ENCODE data around the gene UMODL1.

Gene UMODL1

GRCh38 chr21:42055425-42055824, 15.7 kb upstream of the UMODL1 start:
- DNase-seq (ENCODE audit: low read depth), result no peak
- H3K4me3 ChIP-seq (ENCODE audit: low read depth, low read length), result no peak overlapping the region
- TF ChIP-seq MYC (IDR thresholded peaks at IDR 0.05; ENCODE audit: low read depth, low read length), result no peak
- TF ChIP-seq, protein P1, sequence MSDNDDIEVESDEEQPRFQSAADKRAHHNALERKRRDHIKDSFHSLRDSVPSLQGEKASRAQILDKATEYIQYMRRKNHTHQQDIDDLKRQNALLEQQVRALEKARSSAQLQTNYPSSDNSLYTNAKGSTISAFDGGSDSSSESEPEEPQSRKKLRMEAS (IDR thresholded peaks at IDR 0.05; ENCODE audit: low read depth, low read length), result no peak
- no peak for TF ChIP-seq POLR2A (IDR thresholded peaks at IDR 0.05; ENCODE audit: extremely low read depth, insufficient read length)
- TF ChIP-seq, protein P2, sequence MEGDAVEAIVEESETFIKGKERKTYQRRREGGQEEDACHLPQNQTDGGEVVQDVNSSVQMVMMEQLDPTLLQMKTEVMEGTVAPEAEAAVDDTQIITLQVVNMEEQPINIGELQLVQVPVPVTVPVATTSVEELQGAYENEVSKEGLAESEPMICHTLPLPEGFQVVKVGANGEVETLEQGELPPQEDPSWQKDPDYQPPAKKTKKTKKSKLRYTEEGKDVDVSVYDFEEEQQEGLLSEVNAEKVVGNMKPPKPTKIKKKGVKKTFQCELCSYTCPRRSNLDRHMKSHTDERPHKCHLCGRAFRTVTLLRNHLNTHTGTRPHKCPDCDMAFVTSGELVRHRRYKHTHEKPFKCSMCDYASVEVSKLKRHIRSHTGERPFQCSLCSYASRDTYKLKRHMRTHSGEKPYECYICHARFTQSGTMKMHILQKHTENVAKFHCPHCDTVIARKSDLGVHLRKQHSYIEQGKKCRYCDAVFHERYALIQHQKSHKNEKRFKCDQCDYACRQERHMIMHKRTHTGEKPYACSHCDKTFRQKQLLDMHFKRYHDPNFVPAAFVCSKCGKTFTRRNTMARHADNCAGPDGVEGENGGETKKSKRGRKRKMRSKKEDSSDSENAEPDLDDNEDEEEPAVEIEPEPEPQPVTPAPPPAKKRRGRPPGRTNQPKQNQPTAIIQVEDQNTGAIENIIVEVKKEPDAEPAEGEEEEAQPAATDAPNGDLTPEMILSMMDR (IDR thresholded peaks at IDR 0.05; ENCODE audit: low read depth, low read length), result no peak

- H3K4me3 ChIP-seq (ENCODE audit: low read depth, low read length), result no peak overlapping the region
- TF ChIP-seq MYC (IDR thresholded peaks at IDR 0.05; ENCODE audit: low read depth, low read length) (no peak), POLR2A (IDR thresholded peaks at IDR 0.05; ENCODE audit: extremely low read depth, insufficient read length) (no peak)
- TF ChIP-seq, protein P2 (IDR thresholded peaks at IDR 0.05; ENCODE audit: low read depth, low read length), result no peak
- TF ChIP-seq, protein P1 (IDR thresholded peaks at IDR 0.05; ENCODE audit: low read depth, low read length), result no peak
- DNase-seq (ENCODE audit: low read depth), result no peak
Measured at GRCh38 chr21:42056468-42056867, 14.6 kb upstream of the UMODL1 start.

DNA sequence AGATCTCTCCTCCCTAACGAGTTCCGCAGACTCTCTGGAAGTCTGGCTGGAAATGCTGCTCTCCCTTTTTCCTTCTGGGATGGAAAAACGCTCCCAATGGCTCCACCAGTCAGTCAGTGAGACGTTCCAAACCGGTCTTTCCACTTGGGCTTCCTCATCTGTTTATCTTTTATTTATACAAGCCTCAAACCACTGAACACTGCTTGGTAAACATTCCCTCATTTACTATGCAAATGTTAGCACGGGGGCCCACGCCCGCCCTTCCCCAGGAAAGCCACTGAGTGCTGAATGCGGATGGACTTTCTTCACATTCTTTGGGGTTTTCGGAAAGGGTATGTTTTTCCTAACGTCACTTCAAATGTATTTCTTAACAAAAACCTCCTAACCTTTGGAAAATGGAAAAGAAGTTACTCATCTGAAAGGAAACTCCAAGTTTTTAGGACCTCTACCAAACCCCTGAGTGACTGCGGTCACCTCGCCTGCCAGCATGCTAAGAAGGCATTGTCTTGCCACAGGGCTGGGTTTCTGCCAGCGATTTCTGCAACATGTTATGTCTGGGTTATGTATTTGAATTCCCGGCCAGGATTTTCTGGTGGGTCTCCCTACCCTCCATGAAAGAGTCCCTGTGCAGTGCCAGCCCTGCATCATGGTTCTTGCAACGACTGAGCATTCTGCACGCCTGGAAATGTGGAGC, 14.0 kb upstream of the UMODL1 start:
- no peak overlapping the region for H3K4me3 ChIP-seq (ENCODE audit: low read depth, low read length)
- DNase-seq (ENCODE audit: low read depth), result no peak
- no peak for TF ChIP-seq MYC (IDR thresholded peaks at IDR 0.05; ENCODE audit: low read depth, low read length)

- H3K4me3 ChIP-seq (ENCODE audit: low read depth, low read length), result no peak overlapping the region
- DNase-seq (ENCODE audit: low read depth), result no peak
- TF ChIP-seq MYC (IDR thresholded peaks at IDR 0.05; ENCODE audit: low read depth, low read length), result no peak
- no peak for TF ChIP-seq POLR2A (IDR thresholded peaks at IDR 0.05; ENCODE audit: extremely low read depth, insufficient read length)
- TF ChIP-seq, protein P1 (IDR thresholded peaks at IDR 0.05; ENCODE audit: low read depth, low read length), result no peak
- TF ChIP-seq, protein P2 (IDR thresholded peaks at IDR 0.05; ENCODE audit: low read depth, low read length), result no peak
Measured at GRCh38 chr21:42057851-42058437, 13.2 kb upstream of the UMODL1 start.

GRCh38 chr21:42058631-42059111, 12.4 kb upstream of the UMODL1 start:
- no peak for DNase-seq (ENCODE audit: low read depth)
- no peak for TF ChIP-seq MYC (IDR thresholded peaks at IDR 0.05; ENCODE audit: low read depth, low read length)
- TF ChIP-seq, protein P2 (IDR thresholded peaks at IDR 0.05; ENCODE audit: low read depth, low read length), result no peak
- TF ChIP-seq, protein P1 (IDR thresholded peaks at IDR 0.05; ENCODE audit: low read depth, low read length), result no peak
- H3K4me3 ChIP-seq (ENCODE audit: low read depth, low read length), result no peak overlapping the region

DNA sequence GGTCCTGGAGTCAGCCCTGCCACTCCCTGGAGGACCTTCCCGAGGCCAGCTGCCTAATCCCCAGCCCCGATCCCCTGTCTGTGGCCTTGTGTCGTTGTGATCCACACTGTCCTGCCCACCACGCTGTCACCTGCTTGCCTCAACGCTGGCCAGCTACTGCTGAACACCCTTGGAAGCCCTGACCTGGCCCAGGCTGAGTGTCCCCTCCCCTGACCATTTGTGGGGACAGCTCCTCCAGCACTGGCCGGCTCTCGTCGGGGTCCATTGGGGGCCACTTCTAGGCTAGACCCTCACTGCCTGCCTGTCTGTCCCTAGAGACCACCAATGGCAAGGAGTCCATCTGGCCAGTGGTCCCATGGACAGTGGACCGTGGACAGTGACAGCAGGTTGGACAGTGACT, 12.0 kb upstream of the UMODL1 start:
- no peak for DNase-seq (ENCODE audit: low read depth)
- H3K4me3 ChIP-seq (ENCODE audit: low read depth, low read length), result no peak overlapping the region
- TF ChIP-seq, protein P1 (IDR thresholded peaks at IDR 0.05; ENCODE audit: low read depth, low read length), result no peak
- TF ChIP-seq, protein P2 (IDR thresholded peaks at IDR 0.05; ENCODE audit: low read depth, low read length), result no peak
- no peak for TF ChIP-seq MYC (IDR thresholded peaks at IDR 0.05; ENCODE audit: low read depth, low read length)
- no peak for TF ChIP-seq POLR2A (IDR thresholded peaks at IDR 0.05; ENCODE audit: extremely low read depth, insufficient read length)

Data from NB4 (cell line).